ENCODE data around the gene DCHS1.

GRCh38 chr11:6640985-6641701 lies 14.5 kb downstream of the DCHS1 start:
- no peak for TF ChIP-seq CTCF (IDR thresholded peaks at IDR 0.05; ENCODE audit: low read depth, low read length)
- no peak for TF ChIP-seq EZH2phosphoT487 (IDR thresholded peaks at IDR 0.05; ENCODE audit: low read depth)
